OCI-M1 (cell line): ENCODE data around the gene ADCY7.

Experiments used
- DNase-seq: peaks from one replicate; lab custom pipeline; 2025; lab: John Stamatoyannopoulos, UW

Gene ADCY7

GRCh38 chr16:50298591-50299507 lies 32.5 kb downstream of the ADCY7 start:
- no peak for DNase-seq

- DNase-seq = no peak
Observed at GRCh38 chr16:50299508-50300105, 33.3 kb downstream of the ADCY7 start.

DNA sequence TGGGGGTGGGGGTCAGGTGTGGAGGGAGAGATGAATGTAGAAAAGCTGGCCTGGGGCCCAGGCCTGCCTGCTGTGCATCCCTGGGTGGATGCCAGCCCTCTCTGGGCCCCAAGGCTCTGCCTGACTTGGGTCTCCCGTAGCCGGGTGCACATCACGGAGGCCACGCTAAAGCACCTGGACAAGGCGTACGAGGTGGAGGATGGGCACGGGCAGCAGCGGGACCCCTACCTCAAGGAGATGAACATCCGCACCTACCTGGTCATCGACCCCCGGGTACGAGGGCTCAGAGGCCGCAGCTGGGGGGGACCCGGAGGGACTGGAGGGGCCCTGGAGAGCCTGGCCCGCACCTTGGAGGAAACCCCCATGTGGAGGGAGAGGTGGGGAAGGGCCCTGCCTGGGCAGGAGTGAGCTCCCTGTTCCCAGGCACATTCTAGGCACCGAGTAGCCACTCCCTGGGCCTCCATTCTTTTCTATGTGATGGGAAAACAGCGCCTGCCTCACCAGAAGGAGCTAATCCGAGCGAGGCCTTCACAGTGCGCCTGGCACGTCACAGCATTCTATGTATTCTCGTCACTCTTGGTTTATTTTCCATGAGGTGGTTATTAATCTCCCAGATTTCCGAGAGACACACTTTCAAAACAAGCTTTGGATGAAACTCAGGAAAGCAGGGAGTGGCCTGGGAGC lies 34.7 kb downstream of the ADCY7 start:
- no peak for DNase-seq

- DNase-seq = no peak
Observed at GRCh38 chr16:50301626-50302471, 35.5 kb downstream of the ADCY7 start.

DNA sequence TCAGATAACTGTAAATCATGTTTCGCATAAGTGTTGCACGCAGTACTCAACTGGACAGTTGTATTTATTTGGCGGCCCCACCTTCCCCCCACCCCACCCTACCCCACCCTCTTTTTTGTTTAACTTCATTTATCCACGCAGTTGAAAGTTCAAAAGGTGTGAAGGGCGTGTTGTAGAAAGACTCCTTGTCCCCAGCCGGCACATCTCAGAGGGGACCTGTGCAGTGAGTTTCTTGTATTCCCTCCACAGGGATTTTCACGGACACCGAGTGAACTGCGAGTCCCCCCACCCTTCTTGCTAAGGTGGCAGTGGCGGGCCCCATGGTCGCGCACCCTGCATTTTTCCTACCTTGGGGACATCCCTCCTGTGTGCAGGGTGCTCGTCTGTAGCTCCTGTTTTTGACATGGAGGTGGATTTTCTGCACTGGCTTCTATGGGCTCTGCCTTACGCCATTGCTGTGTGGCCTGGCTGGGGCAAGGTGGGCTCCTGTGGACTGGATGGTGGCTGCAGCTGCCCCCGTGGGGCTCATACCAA lies 36.2 kb downstream of the ADCY7 start:
- DNase-seq = no peak

GRCh38 chr16:50303041-50303604 lies 36.8 kb downstream of the ADCY7 start:
- no peak for DNase-seq

DNA sequence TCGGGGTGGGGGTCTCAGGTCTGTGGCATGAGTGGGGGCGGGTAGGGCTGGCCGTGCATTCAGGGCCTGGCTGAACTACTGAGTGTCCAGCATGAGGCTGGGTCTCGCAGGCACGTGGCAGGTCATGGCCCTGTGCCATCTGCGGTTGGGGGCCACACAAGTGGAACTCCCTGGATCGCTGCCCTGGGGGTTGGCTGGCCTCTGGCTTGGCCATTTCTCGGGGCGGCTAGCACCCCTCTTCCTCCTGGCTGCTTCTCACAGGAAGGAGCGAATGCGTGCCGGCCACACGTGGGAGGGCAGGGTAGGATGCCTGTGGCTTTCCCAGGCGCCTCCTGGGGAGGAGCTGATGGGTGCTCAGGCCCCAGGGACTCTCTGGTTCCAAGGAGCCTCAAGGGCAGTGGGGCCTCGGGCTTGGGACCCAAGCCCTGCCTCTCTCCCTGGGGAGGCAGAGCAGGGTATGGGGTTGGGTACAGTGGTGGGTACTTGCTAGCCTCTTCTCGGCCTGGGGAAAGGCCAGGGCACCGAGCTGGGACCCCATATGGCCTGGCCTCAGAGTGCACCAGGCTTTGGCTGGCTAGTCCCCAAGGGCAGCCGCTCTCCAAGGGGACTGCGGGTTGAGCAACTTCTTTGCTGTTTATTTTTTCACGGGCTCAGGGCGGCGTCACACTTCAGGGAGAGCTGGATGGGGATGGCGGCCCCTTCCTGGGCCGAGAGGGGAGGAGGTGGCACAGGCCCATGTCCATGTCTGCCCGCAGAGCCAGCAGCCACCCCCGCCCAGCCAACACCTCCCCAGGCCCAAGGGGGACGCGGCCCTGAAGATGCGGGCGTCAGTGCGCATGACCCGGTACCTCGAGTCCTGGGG lies 37.5 kb downstream of the ADCY7 start:
- no peak for DNase-seq

DNA sequence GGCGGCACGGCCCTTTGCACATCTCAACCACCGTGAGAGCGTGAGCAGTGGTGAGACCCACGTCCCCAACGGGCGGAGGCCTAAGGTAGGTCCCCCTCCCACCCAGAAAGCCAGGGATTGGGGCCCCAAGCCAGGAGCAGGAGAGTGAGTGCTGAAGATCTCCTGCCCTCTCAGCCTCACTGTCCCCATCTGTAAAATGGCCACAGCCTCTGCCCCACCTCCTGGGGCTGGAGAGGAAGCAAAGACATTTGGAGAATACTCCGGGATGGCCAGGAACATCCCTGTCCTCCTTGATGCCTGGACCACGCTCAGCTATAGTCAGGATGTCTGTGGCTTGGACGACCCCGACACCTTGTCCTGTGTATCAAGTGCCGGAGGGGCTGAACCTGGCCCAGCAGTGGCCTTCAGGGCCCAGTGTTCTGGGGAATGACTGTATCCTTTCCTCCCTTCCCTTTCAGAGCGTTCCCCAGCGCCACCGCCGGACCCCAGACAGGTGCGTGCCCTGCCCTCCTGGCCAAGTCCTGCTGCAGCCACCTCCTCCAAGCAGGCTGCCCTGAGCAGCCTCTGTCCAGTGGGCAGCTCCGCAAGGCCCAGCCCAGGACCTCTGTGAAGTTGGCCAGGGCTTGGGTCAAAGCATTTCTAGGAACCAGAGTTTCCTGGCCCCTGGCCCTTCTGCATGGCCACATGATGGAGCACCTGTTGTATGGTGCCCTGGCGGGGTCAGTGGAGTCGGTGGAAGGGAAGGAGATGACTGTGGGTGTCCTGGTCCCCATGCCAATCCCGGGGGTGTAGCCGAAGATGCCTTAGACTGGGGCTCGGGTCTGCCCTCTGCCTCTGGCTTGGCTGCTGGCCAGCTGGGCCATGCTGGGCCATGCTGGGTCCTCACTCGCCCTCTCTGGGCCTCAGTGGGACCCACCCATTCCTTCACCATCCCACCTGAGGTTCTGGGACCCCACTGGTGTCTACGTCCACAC lies 38.4 kb downstream of the ADCY7 start:
- DNase-seq = no peak

GRCh38 chr16:50305441-50306061 lies 39.2 kb downstream of the ADCY7 start:
- DNase-seq = no peak

GRCh38 chr16:50306287-50306686 lies 39.9 kb downstream of the ADCY7 start:
- no peak for DNase-seq

- no peak for DNase-seq
Observed at GRCh38 chr16:50308237-50308965, 42.0 kb downstream of the ADCY7 start.

- DNase-seq = no peak
Observed at GRCh38 chr16:50309156-50309526, 42.8 kb downstream of the ADCY7 start.

- no peak for DNase-seq
Observed at GRCh38 chr16:50309527-50310307, 43.4 kb downstream of the ADCY7 start.

GRCh38 chr16:50310308-50311133 lies 44.2 kb downstream of the ADCY7 start:
- no peak for DNase-seq

- DNase-seq = no peak
Observed at GRCh38 chr16:50311134-50311528, 44.8 kb downstream of the ADCY7 start.

DNA sequence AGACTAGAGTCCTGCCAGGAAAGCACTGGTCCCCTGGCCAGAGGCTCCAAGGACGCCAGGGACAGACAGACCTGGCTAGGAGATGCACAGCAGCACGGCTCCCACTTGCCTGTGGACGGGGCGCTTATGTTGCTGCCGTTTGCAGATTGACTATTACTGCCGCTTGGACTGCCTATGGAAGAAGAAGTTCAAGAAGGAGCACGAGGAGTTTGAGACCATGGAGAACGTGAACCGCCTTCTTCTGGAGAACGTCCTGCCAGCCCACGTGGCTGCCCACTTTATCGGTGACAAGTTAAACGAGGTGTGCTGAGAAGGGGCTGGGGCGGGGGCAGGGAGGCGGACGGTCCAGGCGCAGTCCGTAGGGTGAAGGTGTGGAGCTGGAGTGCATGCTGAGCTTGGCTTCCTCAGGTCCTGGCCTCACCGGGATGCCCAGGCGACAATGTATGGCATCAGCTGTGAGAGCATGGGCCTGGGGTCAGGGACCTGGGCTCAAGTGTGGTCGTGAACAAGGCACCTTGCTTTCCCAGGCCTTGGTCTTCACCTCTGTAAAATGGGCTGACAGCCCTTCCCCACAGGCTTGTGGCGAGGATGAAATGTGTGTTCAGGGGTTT lies 45.6 kb downstream of the ADCY7 start:
- DNase-seq = no peak
